ENCODE data around the gene USP37.

USP37 gene

GRCh38 chr2:218405746-218406208 lies 162.4 kb downstream of the USP37 start:
- Histone ChIP-seq H3K36me3 (ENCODE audit: insufficient read depth, low read length) (peaks cover 40% of the 10 kb centered on the region), H3K9ac (ENCODE audit: low read depth, low read length) (peak overlapping the region; percentile 66), H3K27me3 (ENCODE audit: insufficient read depth, low read length, poor library complexity) (no peaks in the 10 kb centered on the region), H4K20me1 (ENCODE audit: insufficient read depth, low read length) (peaks cover 22% of the 10 kb centered on the region), H3K79me2 (ENCODE audit: insufficient read depth, low read length) (peaks cover 22% of the 10 kb centered on the region), H3K4me3 (ENCODE audit: low read depth in 1 of 2, low read length in 2 of 2) (peak overlapping the region; percentile 25 to 66; a peak in 3 of 4 replicates), H3K4me1 (ENCODE audit: insufficient read depth, low read length) (peaks cover 58% of the 10 kb centered on the region), H2AFZ (ENCODE audit: low read depth, low read length) (peak overlapping the region; percentile 72), H3K9me3 (ENCODE audit: insufficient read depth, low read length, severe bottlenecking) (no peaks in the 10 kb centered on the region), H3K4me2 (ENCODE audit: insufficient read depth, low read length) (peak overlapping the region; percentile 98), H3K27ac (ENCODE audit: low read length) (peak overlapping the region; percentile 89)
- ATAC-seq (ENCODE audit: insufficient read depth, low read depth) = peak; percentile 22
- DNase-seq = peak; percentile 57
- TF ChIP-seq EZH2 (IDR thresholded peaks at IDR 0.05; ENCODE audit: borderline replicate concordance, low read depth, low read length, severe bottlenecking) = no peak
- TF ChIP-seq, protein P1, sequence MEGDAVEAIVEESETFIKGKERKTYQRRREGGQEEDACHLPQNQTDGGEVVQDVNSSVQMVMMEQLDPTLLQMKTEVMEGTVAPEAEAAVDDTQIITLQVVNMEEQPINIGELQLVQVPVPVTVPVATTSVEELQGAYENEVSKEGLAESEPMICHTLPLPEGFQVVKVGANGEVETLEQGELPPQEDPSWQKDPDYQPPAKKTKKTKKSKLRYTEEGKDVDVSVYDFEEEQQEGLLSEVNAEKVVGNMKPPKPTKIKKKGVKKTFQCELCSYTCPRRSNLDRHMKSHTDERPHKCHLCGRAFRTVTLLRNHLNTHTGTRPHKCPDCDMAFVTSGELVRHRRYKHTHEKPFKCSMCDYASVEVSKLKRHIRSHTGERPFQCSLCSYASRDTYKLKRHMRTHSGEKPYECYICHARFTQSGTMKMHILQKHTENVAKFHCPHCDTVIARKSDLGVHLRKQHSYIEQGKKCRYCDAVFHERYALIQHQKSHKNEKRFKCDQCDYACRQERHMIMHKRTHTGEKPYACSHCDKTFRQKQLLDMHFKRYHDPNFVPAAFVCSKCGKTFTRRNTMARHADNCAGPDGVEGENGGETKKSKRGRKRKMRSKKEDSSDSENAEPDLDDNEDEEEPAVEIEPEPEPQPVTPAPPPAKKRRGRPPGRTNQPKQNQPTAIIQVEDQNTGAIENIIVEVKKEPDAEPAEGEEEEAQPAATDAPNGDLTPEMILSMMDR (IDR thresholded peaks at IDR 0.05; ENCODE audit: borderline replicate concordance, extremely low read depth, low read length, poor library complexity, severe bottlenecking) = no peak

- H3K27ac ChIP-seq (ENCODE audit: low read length) = peak overlapping the region; percentile 89
- no peak for ATAC-seq (ENCODE audit: insufficient read depth, low read depth)
- peak overlapping the region; percentile 66 for H3K9ac ChIP-seq (ENCODE audit: low read depth, low read length)
Measured at GRCh38 chr2:218405086-218405745, 162.9 kb downstream of the USP37 start.

GRCh38 chr2:218404351-218405085 lies 163.6 kb downstream of the USP37 start:
- Histone ChIP-seq H3K27ac (ENCODE audit: low read length) (peak overlapping the region; percentile 89; the same call in 1 of the 2 replicates), H3K4me1 (ENCODE audit: insufficient read depth, low read length) (peaks cover 61% of the 10 kb centered on the region)

More at GRCh38 chr2:218405086-218405745, 162.9 kb downstream of the USP37 start:
- peaks cover 22% of the 10 kb centered on the region for H4K20me1 ChIP-seq (ENCODE audit: insufficient read depth, low read length)
- peaks cover 61% of the 10 kb centered on the region for H3K4me1 ChIP-seq (ENCODE audit: insufficient read depth, low read length)
- H2AFZ ChIP-seq (ENCODE audit: low read depth, low read length) = no peak overlapping the region
- TF ChIP-seq, protein P1 (IDR thresholded peaks at IDR 0.05; ENCODE audit: borderline replicate concordance, extremely low read depth, low read length, poor library complexity, severe bottlenecking) = no peak
- no peak for TF ChIP-seq EZH2 (IDR thresholded peaks at IDR 0.05; ENCODE audit: borderline replicate concordance, low read depth, low read length, severe bottlenecking)
- peaks cover 40% of the 10 kb centered on the region for H3K36me3 ChIP-seq (ENCODE audit: insufficient read depth, low read length)
- peak overlapping the region; percentile 98 for H3K4me2 ChIP-seq (ENCODE audit: insufficient read depth, low read length)
- no peak for DNase-seq
- no peaks in the 10 kb centered on the region for H3K27me3 ChIP-seq (ENCODE audit: insufficient read depth, low read length, poor library complexity)
- no peaks in the 10 kb centered on the region for H3K9me3 ChIP-seq (ENCODE audit: insufficient read depth, low read length, severe bottlenecking)
- peak overlapping the region in 1 of 2 experiments; percentile 66; a peak in 2 of 4 replicates for H3K4me3 ChIP-seq (ENCODE audit: low read depth in 1 of 2, low read length in 2 of 2)
- H3K79me2 ChIP-seq (ENCODE audit: insufficient read depth, low read length) = peaks cover 28% of the 10 kb centered on the region

More at GRCh38 chr2:218404351-218405085, 163.6 kb downstream of the USP37 start:
- Histone ChIP-seq H3K4me2 (ENCODE audit: insufficient read depth, low read length) (no peak overlapping the region), H3K79me2 (ENCODE audit: insufficient read depth, low read length) (peaks cover 32% of the 10 kb centered on the region), H4K20me1 (ENCODE audit: insufficient read depth, low read length) (peaks cover 22% of the 10 kb centered on the region), H2AFZ (ENCODE audit: low read depth, low read length) (no peak overlapping the region), H3K36me3 (ENCODE audit: insufficient read depth, low read length) (peaks cover 40% of the 10 kb centered on the region), H3K27me3 (ENCODE audit: insufficient read depth, low read length, poor library complexity) (no peaks in the 10 kb centered on the region), H3K9me3 (ENCODE audit: insufficient read depth, low read length, severe bottlenecking) (no peaks in the 10 kb centered on the region), H3K9ac (ENCODE audit: low read depth, low read length) (peak overlapping the region; percentile 66), H3K4me3 (ENCODE audit: low read depth in 1 of 2, low read length in 2 of 2) (no peak overlapping the region)
- DNase-seq (peak; percentile 25), ATAC-seq (ENCODE audit: insufficient read depth, low read depth) (no peak)
- TF ChIP-seq EZH2 (IDR thresholded peaks at IDR 0.05; ENCODE audit: borderline replicate concordance, low read depth, low read length, severe bottlenecking) = no peak
- TF ChIP-seq, protein P1 (IDR thresholded peaks at IDR 0.05; ENCODE audit: borderline replicate concordance, extremely low read depth, low read length, poor library complexity, severe bottlenecking) = no peak

Measured in DND-41 (cell line).